DMS79 (cell line): ENCODE data around the gene NCAM1.
A peak's percentile ranks its signal among the peaks of the same experiment; 100 is the strongest.
"Not testable (repeated sequence)": the region's sequence is repeated elsewhere in the genome, so short reads cannot be mapped to it uniquely, and the experiment has no call there.

Experiments used
- DNase-seq: peaks from one replicate; lab custom pipeline; 2025; lab: John Stamatoyannopoulos, UW

NCAM1 gene

DNA sequence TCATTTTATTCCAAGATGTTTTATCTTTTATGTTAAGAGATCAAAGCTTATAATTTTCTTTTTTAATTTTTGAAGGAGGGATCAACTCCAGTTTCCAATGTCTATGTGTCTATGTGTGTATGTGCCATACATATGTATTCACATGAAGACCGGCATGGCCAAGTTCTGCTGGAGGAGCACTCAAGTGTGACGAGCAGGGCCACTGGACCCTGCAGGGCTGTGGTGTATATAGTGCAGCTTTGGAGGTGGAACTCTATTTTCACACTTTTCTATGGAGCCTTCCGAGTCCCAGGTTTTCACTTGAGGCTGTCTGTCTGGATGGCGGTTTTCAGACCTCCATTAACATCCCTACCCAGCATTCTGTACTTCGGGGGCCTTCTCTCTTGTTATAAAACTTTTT lies 316.7 kb downstream of the NCAM1 start:
- no peak for DNase-seq

GRCh38 chr11:113278481-113278880 lies 317.3 kb downstream of the NCAM1 start:
- no peak for DNase-seq

DNA sequence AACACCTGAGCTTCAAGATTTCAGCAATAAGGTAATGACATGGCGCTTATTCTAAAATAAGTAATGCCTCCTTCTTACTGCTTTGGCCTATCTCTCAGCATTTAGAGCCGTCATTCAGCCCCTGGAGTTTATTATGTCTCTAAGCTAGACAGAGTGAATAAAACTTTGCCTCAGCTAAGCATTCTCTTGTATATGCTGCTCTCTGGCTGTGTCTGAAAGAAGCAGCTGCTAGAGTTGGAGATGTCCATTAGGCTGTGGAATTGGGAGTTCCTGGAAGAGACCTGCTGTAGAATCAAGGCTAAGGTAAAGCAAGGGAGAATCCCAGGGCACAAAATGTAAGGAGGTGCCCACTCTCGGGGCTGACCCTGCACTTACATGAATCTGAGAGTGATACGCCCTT lies 317.7 kb downstream of the NCAM1 start:
- DNase-seq, result no peak

DNA sequence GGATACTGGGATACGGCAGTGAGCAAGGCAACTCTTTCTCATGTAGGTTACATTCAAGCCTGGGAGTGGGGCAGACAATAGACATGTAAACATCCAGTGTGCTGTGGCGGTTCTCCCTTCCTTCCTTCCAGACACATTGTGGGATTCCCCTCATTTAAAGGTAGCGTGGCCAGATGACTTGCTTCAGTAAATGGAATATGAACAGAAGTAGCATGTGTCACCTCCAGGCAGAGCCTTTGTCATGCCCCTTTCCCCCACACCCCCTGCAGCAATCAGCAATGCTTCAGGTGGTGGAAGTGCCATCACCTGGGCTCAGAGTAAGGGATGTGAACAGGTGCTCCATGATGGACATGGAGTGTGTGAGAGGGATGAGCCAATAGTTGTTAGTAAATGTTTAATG lies 318.4 kb downstream of the NCAM1 start:
- DNase-seq, result no peak

DNA sequence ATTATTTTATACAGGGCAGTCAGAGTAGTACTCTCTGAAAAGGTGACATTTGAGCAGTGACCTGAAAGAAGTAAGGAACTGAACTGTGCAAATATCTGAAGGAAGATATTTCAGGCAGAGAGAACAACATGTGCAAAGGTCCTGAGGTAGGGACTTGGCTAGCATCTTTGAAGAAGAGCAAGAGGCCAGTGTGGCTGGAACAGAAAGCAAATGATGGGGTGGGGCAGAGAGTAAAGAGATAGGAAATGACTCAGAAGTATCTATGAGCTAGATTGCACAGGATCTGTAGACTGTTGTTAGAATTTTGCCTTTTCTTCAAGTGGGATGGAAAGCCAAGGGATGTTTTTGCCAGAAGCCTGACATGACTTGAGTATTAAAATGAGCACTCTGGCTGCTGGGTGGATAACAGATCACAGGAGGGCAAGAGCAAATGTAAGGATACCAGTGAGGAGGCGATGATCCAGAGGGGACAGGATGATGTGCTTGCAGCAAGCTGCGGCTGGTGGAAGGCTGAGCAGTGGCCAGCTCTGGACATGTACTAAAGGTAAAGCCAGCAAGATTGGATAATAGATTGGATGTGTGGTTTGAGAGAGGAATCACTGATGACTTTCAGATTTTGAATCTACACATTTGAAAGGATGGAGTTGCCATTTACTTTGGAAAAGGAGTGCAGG lies 320.0 kb downstream of the NCAM1 start:
- DNase-seq, result no peak

- no peak for DNase-seq
These were observed 321.7 kb downstream of the NCAM1 start for GRCh38 chr11:113282898-113283437.

DNA sequence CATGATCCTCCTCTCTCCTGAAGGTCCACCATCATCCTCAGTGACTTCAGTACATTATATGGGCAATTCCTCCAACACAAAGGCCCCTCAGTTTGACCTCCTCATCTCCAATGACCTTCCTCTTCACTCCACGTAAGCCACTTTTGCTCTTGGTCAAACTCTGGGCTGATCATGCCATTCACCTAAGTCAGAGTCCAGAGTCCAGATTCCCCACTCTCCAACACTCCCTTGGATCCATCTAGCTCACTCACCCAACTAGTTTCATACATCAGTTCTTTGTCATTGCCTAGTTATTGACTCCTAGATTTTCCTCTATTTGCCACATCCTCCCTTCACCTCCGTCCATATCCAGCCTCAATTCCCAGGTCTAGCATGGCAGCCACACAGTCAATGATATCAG lies 322.7 kb downstream of the NCAM1 start:
- DNase-seq, result no peak

DNA sequence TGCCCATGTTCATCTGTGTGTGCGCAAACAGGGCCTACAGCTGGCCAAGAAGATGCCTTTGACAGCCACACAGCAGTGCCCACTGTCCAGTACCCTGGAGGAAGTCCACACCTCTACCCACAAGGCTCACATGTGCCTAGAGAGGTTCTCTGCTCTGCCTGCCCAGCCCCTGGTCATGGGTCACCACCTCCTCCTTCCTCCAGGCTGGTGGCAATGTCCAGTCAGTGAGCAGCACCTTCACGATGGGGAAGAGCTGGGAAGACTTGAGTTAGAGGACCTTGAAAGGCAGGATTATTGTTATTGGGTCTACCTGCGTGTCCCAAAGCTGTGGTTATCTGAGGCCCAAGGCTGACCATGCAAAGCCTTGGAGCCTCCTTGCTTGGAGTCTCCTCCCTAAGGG lies 324.8 kb downstream of the NCAM1 start:
- DNase-seq, result no peak

GRCh38 chr11:113286509-113287497 lies 325.6 kb downstream of the NCAM1 start:
- DNase-seq, result no peak

GRCh38 chr11:113287801-113288200 lies 326.6 kb downstream of the NCAM1 start:
- no peak for DNase-seq

DNA sequence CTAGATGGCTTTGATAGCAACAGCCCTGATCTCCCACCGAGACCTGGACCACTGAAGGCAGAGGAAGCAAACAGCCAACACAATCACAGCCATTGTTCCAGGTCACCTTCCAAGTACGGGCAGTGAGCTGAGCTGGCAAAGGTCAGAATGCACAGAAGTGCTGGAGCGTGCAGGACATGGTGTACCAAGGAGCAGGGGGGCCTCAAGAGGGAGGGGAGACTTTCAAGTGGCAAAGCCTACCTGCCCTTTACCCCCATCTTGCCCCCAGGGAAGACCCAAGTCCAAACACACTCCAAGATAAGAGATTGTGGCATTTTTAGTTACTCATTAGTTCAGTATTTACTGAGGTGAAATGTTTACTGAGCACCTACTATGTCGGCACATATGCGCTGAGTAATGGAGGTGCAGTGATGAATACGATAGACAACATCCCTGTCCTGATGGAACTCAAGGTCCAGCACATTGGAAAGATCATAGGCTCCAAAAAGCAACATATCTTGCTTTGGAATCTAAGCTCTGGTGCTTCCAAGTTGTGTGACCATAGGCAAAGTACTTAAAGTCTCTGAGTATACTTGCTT lies 327.2 kb downstream of the NCAM1 start:
- no peak for DNase-seq

- peak; percentile 25 for DNase-seq
These were observed 328.4 kb downstream of the NCAM1 start for GRCh38 chr11:113289431-113290187.

GRCh38 chr11:113293936-113294335 lies 332.7 kb downstream of the NCAM1 start:
- DNase-seq, result no peak

DNA sequence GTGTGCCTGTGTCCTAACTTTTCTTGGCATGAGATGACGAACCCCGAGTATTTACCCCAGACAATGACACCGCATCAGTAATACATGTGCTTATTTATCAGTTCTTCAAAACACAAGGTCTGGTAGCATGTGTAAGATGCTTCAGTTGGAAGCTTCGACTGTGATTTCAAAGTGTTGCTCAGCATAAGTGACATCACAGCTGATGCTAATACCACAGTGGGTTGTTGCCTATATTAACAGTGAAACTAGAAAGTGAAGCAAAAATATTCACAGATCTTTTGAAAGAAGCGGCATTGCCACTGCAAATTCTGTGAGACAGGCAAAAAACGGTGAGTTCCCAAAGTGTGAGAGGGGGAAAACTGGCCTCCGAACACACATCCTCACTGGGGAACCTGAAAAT lies 334.8 kb downstream of the NCAM1 start:
- DNase-seq, result no peak

DNA sequence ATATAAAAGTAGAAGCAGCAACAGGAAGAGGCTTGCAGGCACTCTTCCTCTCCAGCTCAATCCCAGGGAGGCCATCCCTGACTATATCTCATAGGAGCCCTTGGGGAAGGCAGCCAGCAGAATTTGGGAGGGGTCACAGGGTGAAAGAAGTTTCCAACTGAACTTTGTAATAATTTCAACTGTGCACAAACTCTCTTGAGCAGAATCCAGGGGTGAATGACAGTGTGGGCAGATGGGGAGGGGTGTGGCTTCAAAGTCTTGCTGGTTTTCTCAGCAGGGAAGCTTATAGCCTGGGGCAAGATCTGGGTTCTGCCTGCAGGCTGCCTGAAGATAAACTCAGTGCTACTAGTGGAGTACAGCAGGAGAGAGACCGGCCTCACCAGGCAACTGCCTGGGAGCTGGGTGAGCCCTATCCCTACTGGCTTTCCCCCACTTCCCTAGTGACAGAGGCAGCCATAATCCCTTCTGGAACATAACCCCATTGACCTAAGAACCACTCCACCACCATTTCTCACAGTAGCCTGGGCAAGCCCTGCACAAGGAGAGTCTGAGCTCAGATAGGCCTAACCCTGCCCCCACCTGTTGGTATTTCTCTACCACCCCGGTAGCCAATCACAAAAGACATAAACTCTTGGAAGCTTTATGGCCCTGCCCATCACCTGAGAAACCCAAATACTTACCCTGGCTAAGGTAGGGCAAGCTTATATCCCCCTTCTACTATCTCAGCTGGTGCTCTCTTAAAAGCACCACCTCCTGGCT lies 335.4 kb downstream of the NCAM1 start:
- DNase-seq, result no peak

- not testable (repeated sequence) for DNase-seq
These were observed 337.3 kb downstream of the NCAM1 start for GRCh38 chr11:113298496-113298895.

- no peak for DNase-seq
These were observed 343.7 kb downstream of the NCAM1 start for GRCh38 chr11:113304916-113305315.

GRCh38 chr11:113305440-113306336 lies 344.5 kb downstream of the NCAM1 start:
- peak; percentile 61 for DNase-seq

GRCh38 chr11:113308601-113309000 lies 347.4 kb downstream of the NCAM1 start:
- no peak for DNase-seq

DNA sequence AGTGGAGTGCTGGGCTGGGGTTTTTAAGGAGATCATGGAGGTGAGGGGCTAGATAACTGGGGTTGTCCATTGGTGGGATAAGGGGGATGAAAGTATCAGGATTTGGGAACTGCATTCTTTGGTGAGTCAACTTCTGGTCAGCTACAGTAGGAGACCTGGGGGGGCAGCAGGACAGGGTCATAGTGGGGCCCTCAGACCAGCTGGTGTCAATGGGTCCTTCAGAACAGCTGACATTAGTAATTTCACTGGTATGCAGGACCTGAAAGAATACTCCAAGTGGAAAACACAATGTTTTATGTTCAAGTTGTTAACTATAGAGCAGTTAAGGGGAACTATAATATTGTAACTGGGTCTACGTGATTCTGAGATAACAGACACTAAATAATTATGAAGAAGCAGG lies 350.3 kb downstream of the NCAM1 start:
- DNase-seq, result no peak
